Ovary (tissue), 3 donors: Measurements from ENCODE around the gene TMUB1.

Experiments used
- POLR2A ChIP-seq: fragments of 450-650 bp; IDR thresholded peaks from one replicate; pipeline ENCODE4 v1.6.1; 2017; ENCODE audit warnings: antibody characterized with exemption, mild to moderate bottlenecking, moderate library complexity
- TF ChIP-seq, protein P1 (sequence below), 3 donors: fragments of 450-650 bp in 2 of 3; fragments of 200-600 bp in 1 of 3; IDR thresholded peaks; one replicate each; pipeline versions ENCODE4 v1.5.1 to v1.8.0; 2016 to 2022; ENCODE audit warnings: antibody characterized with exemption in 3 of 3, mild to moderate bottlenecking in 1 of 3
- donor health status: DM: no; HTN: no; CAD: no.

DNA sequence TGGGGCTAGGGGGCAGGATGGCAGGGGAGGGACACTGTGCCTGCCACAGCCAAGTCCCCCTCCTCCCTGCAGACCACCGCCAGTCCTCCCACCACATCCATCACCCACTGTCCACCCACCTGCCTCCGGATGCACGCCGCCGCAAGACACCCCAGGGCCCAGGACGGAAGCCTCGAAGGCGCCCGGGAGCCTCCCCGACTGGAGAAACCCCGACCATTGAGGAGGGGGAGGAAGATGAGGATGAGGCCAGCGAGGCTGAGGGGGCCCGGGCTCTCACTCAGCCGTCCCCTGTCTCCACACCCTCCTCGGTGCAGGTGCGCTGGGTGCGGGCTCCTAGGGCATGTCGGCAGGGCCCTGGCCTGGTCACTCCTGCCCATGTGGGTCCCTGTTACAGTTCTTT, 18.8 kb downstream of the TMUB1 start:
- no peak for TF ChIP-seq POLR2A
- TF ChIP-seq, protein P1, sequence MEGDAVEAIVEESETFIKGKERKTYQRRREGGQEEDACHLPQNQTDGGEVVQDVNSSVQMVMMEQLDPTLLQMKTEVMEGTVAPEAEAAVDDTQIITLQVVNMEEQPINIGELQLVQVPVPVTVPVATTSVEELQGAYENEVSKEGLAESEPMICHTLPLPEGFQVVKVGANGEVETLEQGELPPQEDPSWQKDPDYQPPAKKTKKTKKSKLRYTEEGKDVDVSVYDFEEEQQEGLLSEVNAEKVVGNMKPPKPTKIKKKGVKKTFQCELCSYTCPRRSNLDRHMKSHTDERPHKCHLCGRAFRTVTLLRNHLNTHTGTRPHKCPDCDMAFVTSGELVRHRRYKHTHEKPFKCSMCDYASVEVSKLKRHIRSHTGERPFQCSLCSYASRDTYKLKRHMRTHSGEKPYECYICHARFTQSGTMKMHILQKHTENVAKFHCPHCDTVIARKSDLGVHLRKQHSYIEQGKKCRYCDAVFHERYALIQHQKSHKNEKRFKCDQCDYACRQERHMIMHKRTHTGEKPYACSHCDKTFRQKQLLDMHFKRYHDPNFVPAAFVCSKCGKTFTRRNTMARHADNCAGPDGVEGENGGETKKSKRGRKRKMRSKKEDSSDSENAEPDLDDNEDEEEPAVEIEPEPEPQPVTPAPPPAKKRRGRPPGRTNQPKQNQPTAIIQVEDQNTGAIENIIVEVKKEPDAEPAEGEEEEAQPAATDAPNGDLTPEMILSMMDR (IDR thresholded peaks at IDR 0.05), result no peak
